K562 (cell line): ENCODE measurements around the gene TSC22D3. TPM values are rescaled to one million over a fixed set of nuclear protein-coding genes. Genes with fewer than 3 reads are reported as not detected.
A peak's percentile ranks its signal among the peaks of the same experiment; 100 is the strongest.

ENCODE experiments used
- ARID1B ChIP-seq: fragments of 450-650 bp; IDR thresholded peaks from 2 replicates; pipeline ENCODE4 v1.6.1; 2016; ENCODE audit warnings: antibody characterized with exemption, mild to moderate bottlenecking, inconsistent platforms
- ATF1 ChIP-seq, 2 experiments: fragments of 450-650 bp in 1 of 2; IDR thresholded peaks; 2 replicates each; pipeline ENCODE4 v1.6.1; 2016; ENCODE audit warnings: missing compliant biosample characterization in 1 of 2, missing genetic modification characterization in 1 of 2
- ATF7 ChIP-seq: fragments of 450-650 bp; IDR thresholded peaks from 2 replicates; pipeline ENCODE4 v1.7.1; 2014; ENCODE audit warnings: mild to moderate bottlenecking, moderate library complexity
- BRD9 ChIP-seq: fragments of 450-650 bp; IDR thresholded peaks from 2 replicates; pipeline ENCODE4 v1.6.1; 2018; ENCODE audit warnings: low read depth; ENCODE audit not compliant: partially characterized antibody
- DMBX1 ChIP-seq: fragments of 250-450 bp; sonication (Bioruptor Pico); IDR thresholded peaks from 2 replicates; pipeline ENCODE4 v1.8.0; 2022; ENCODE audit warnings: inconsistent platforms, mild to moderate bottlenecking, moderate library complexity, borderline replicate concordance
- ESRRA ChIP-seq: fragments of 450-650 bp; IDR thresholded peaks from 2 replicates; pipeline ENCODE4 v1.6.1; 2014; ENCODE audit warnings: low read depth, mild to moderate bottlenecking, moderate library complexity, borderline replicate concordance
- JUND ChIP-seq, 2 experiments: IDR thresholded peaks; 2 replicates in 1 of 2; 3 replicates in 1 of 2; pipeline ENCODE4 v1.6.1; 2011; ENCODE audit warnings: borderline replicate concordance in 2 of 2, low read depth in 2 of 2, low read length in 2 of 2, improper control_type of control experiment in 1 of 2, missing biosample characterization in 1 of 2, missing genetic modification characterization in 1 of 2, missing genetic modification reagents in 1 of 2
- KAT2B ChIP-seq: IDR thresholded peaks from one replicate; pipeline ENCODE4 v1.6.1; 2012; ENCODE audit warnings: low read depth, mild to moderate bottlenecking, control low read depth, inconsistent platforms, low read length, moderate library complexity
- KLF16 ChIP-seq: IDR thresholded peaks from 2 replicates; pipeline ENCODE4 v1.6.1; 2016; ENCODE audit warnings: antibody characterized with exemption
- NBN ChIP-seq: fragments of 450-650 bp; IDR thresholded peaks from 2 replicates; pipeline ENCODE4 v1.6.1; 2016; ENCODE audit warnings: low read depth, mild to moderate bottlenecking
- NFRKB ChIP-seq: fragments of 450-650 bp; IDR thresholded peaks from 2 replicates; pipeline ENCODE4 v1.6.1; 2016; ENCODE audit warnings: low read depth
- NFYB ChIP-seq: IDR thresholded peaks from 2 replicates; pipeline ENCODE4 v1.6.1; 2011; ENCODE audit warnings: mild to moderate bottlenecking, moderate library complexity; ENCODE audit not compliant: insufficient read length; ENCODE audit errors: extremely low read depth
- NR4A1 ChIP-seq, 2 experiments: fragments of 250-450 bp in 1 of 2; fragments of 450-650 bp in 1 of 2; sonication (Bioruptor Pico) in 1 of 2; IDR thresholded peaks; 2 replicates each; pipeline versions ENCODE4 v1.4.0 to v1.6.1; 2016 to 2020; ENCODE audit warnings: mild to moderate bottlenecking in 2 of 2, missing compliant biosample characterization in 1 of 2, missing genetic modification characterization in 1 of 2, moderate library complexity in 1 of 2
- PHF20 ChIP-seq: fragments of 450-650 bp; IDR thresholded peaks from 2 replicates; pipeline ENCODE4 v1.6.1; 2018; ENCODE audit not compliant: partially characterized antibody
- PHF21A ChIP-seq: fragments of 450-650 bp; IDR thresholded peaks from 2 replicates; pipeline ENCODE4 v1.6.1; 2017; ENCODE audit warnings: low read depth, borderline replicate concordance
- RCOR1 ChIP-seq, 2 experiments: IDR thresholded peaks; 2 replicates each; pipeline ENCODE4 v1.6.1; 2012; ENCODE audit warnings: low read depth in 2 of 2, low read length in 2 of 2, borderline replicate concordance in 1 of 2, improper control_type of control experiment in 1 of 2
- SMAD4 ChIP-seq: fragments of 250-450 bp; sonication (Bioruptor Pico); conservative IDR thresholded peaks from 2 replicates; pipeline ENCODE4 v1.8.0; 2021; ENCODE audit warnings: inconsistent platforms, mild to moderate bottlenecking, moderate library complexity
- SNIP1 ChIP-seq: fragments of 450-650 bp; IDR thresholded peaks from 2 replicates; pipeline ENCODE4 v1.7.1; 2017; ENCODE audit warnings: low read depth, mild to moderate bottlenecking
- ZEB2 ChIP-seq: fragments of 450-650 bp; IDR thresholded peaks from 2 replicates; pipeline ENCODE4 v1.6.1; 2016
- polyA plus RNA-seq, 8 experiments: library from polyadenylated mRNA; depleted of rRNA in 4 of 8; stranded (reverse) in 5 of 8; unstranded in 3 of 8; fragments of >200 nt; fragmentation: Nextera tagmentation in 2 of 8; fragmentation: Illumina TruSeq in 1 of 8; extraction: Ambion mirVana in 2 of 8; extraction: Trizol in 1 of 8; gene quantifications; 2 replicates each; pipeline versions ENCODE4 v1.2.1 to v1.2.3, GENCODE V29; 2011 to 2014; ENCODE audit warnings: inconsistent platforms in 1 of 8, missing spikeins in 1 of 8
- total RNA-seq, 7 experiments: library from RNA; depleted of rRNA in 6 of 7; stranded (reverse); fragments of >200 nt in 6 of 7; fragmentation: Illumina TruSeq in 2 of 7; extraction: Trizol in 2 of 7; gene quantifications; 2 replicates each; pipeline versions ENCODE4 v1.2.1 to v1.2.3, GENCODE V29; 2011 to 2021; ENCODE audit warnings: low replicate concordance in 1 of 7
- TF ChIP-seq, protein P1 (sequence below): fragments of 450-650 bp; IDR thresholded peaks from 2 replicates; pipeline ENCODE4 v1.6.1; 2016; ENCODE audit warnings: missing biosample characterization, missing genetic modification characterization
- TF ChIP-seq, protein P2 (sequence below), 2 experiments: fragments of 450-650 bp in 1 of 2; sonication (generic) in 1 of 2; formaldehyde crosslinking in 1 of 2; IDR thresholded peaks in 1 of 2; conservative IDR thresholded peaks in 1 of 2; 2 replicates each; pipeline versions ENCODE4 v1.6.1 to v1.8.1; 2016 to 2023; ENCODE audit warnings: mild to moderate bottlenecking in 2 of 2, moderate library complexity in 2 of 2, inconsistent platforms in 1 of 2, missing genetic modification reagents in 1 of 2
- TF ChIP-seq, protein P3 (sequence below): fragments of 450-650 bp; IDR thresholded peaks from 2 replicates; pipeline ENCODE4 v1.6.1; 2017; ENCODE audit warnings: antibody characterized with exemption, mild to moderate bottlenecking

The TSC22D3 gene
- total and polyA plus RNA-seq, 9 of the 15 experiments (the other 6 are each of a cell fraction or from before 2014, with no cell fraction given) = 0.48 to 3.0 (median 0.87) TPM

DNA sequence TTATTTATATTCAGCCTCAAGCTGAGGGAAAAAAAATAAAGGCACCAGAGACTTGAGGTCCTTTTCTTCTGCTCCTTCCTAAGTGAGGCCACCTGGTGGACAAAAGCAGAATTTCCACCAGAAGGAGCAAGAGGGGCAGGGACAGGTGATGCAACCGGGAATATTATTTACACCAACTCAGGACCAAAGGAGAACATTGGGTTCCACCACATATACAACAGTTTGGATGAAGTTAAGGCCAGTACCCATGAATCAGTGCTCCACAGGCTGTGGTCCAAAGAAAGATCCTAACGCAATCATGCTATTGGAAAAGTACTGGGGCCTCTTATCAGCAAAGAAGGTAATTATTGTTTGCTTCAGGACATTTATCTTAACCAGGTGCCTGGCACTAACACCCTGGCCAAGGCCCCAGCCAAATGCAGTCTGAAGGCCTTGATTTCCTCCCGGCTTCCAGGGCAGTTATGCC is 57.4 kb downstream of the TSC22D3 start (continued):
- TF ChIP-seq RCOR1 (IDR thresholded peaks at IDR 0.05; ENCODE audit: borderline replicate concordance in 1 of 2, low read depth in 2 of 2, low read length in 2 of 2) (peak in 1 of 2 experiments; percentile 32; a peak in 1 of 4 replicates), ESRRA (no peak), ZEB2 (peak; percentile 40; the same call in 1 of the 2 replicates), BRD9 (peak; percentile 43), SMAD4 (CRISPR knock-in tag) (peak; percentile 37; the same call in 1 of the 2 replicates), NFYB (no peak), KLF16 (0 out of 2 replicates have a peak, but pooled peaks have one; percentile 31), ATF1 (CRISPR knock-in tag; IDR thresholded peaks at IDR 0.05) (no peak), ATF1 (tag; IDR thresholded peaks at IDR 0.05) (no peak), SNIP1 (no peak), NBN (0 out of 2 replicates have a peak, but pooled peaks have one; percentile 48), KAT2B (no peak), ATF7 (peak; percentile 71; the same call in 1 of the 2 replicates), NFRKB (peak; percentile 59), PHF21A (no peak), JUND (IDR thresholded peaks at IDR 0.05; ENCODE audit: borderline replicate concordance, low read depth, low read length) (peak; percentile 65), JUND (tag; IDR thresholded peaks at IDR 0.05; ENCODE audit: borderline replicate concordance, low read depth, low read length) (0 out of 3 replicates have a peak, but pooled peaks have one; percentile 19), PHF20 (no peak), ARID1B (peak; percentile 11; the same call in 1 of the 2 replicates), DMBX1 (CRISPR knock-in tag) (peak; percentile 62; the same call in 1 of the 2 replicates), NR4A1 (CRISPR knock-in tag; IDR thresholded peaks at IDR 0.05) (no peak), NR4A1 (tag; IDR thresholded peaks at IDR 0.05) (peak; percentile 73; the same call in 1 of the 2 replicates)
- TF ChIP-seq, protein P1, sequence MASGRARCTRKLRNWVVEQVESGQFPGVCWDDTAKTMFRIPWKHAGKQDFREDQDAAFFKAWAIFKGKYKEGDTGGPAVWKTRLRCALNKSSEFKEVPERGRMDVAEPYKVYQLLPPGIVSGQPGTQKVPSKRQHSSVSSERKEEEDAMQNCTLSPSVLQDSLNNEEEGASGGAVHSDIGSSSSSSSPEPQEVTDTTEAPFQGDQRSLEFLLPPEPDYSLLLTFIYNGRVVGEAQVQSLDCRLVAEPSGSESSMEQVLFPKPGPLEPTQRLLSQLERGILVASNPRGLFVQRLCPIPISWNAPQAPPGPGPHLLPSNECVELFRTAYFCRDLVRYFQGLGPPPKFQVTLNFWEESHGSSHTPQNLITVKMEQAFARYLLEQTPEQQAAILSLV = peak; percentile 79
- TF ChIP-seq, protein P2, sequence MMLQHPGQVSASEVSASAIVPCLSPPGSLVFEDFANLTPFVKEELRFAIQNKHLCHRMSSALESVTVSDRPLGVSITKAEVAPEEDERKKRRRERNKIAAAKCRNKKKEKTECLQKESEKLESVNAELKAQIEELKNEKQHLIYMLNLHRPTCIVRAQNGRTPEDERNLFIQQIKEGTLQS (IDR thresholded peaks at IDR 0.05) = peak; percentile 96
- TF ChIP-seq, protein P2 (CRISPR knock-in tag; conservative IDR thresholded peaks at IDR 0.05) = peak; percentile 65; the same call in 1 of the 2 replicates
- TF ChIP-seq, protein P3, sequence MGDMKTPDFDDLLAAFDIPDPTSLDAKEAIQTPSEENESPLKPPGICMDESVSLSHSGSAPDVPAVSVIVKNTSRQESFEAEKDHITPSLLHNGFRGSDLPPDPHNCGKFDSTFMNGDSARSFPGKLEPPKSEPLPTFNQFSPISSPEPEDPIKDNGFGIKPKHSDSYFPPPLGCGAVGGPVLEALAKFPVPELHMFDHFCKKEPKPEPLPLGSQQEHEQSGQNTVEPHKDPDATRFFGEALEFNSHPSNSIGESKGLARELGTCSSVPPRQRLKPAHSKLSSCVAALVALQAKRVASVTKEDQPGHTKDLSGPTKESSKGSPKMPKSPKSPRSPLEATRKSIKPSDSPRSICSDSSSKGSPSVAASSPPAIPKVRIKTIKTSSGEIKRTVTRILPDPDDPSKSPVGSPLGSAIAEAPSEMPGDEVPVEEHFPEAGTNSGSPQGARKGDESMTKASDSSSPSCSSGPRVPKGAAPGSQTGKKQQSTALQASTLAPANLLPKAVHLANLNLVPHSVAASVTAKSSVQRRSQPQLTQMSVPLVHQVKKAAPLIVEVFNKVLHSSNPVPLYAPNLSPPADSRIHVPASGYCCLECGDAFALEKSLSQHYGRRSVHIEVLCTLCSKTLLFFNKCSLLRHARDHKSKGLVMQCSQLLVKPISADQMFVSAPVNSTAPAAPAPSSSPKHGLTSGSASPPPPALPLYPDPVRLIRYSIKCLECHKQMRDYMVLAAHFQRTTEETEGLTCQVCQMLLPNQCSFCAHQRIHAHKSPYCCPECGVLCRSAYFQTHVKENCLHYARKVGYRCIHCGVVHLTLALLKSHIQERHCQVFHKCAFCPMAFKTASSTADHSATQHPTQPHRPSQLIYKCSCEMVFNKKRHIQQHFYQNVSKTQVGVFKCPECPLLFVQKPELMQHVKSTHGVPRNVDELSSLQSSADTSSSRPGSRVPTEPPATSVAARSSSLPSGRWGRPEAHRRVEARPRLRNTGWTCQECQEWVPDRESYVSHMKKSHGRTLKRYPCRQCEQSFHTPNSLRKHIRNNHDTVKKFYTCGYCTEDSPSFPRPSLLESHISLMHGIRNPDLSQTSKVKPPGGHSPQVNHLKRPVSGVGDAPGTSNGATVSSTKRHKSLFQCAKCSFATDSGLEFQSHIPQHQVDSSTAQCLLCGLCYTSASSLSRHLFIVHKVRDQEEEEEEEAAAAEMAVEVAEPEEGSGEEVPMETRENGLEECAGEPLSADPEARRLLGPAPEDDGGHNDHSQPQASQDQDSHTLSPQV = peak; percentile 51; the same call in 1 of the 2 replicates
